CD4-positive, alpha-beta memory T cell (primary cell): ENCODE data around the gene GREB1L. TPM values are rescaled to one million over a fixed set of nuclear protein-coding genes. Genes with fewer than 3 reads are reported as not detected.

Source experiments
- CTCF ChIA-PET: fragments of 350-600 bp; sonication (Branson Sonifier 250); formaldehyde crosslinking; loops from one replicate; lab custom pipeline; 2021; ENCODE audit warnings: inconsistent platforms; ENCODE audit not compliant: partially characterized antibody; lab: Charles Lee
- POLR2A ChIA-PET: fragments of 350-600 bp; sonication (Branson Sonifier 250); formaldehyde crosslinking; loops from one replicate; lab custom pipeline; 2021; ENCODE audit not compliant: partially characterized antibody; lab: Charles Lee
- DNase-seq, 5 donors: peaks; one replicate each; pipeline versions ENCODE4 v3.0.0 to v3.0.0-alpha.2; 2020 to 2022; ENCODE audit warnings: mixed read lengths in 1 of 5
- H3K27ac ChIP-seq: one replicate; pipeline ENCODE4 v1.7.0; 2013; ENCODE audit warnings: low read depth, low read length
- H3K27me3 ChIP-seq: 2 replicates; pipeline ENCODE4 v1.7.0; 2013; ENCODE audit warnings: mild to moderate bottlenecking, low read length, moderate library complexity; ENCODE audit not compliant: insufficient read depth
- H3K36me3 ChIP-seq: 2 replicates; pipeline ENCODE4 v1.7.0; 2013; ENCODE audit warnings: mild to moderate bottlenecking, low read length, moderate library complexity; ENCODE audit not compliant: insufficient read depth
- H3K4me1 ChIP-seq: 2 replicates; pipeline ENCODE4 v1.7.0; 2013; ENCODE audit warnings: mild to moderate bottlenecking, low read length, moderate library complexity; ENCODE audit not compliant: insufficient read depth
- H3K4me3 ChIP-seq, 2 donors: one replicate each; pipeline ENCODE4 v1.7.0; 2013; ENCODE audit warnings: low read length in 2 of 2, mild to moderate bottlenecking in 1 of 2
- H3K9me3 ChIP-seq, 2 donors: one replicate each; pipeline ENCODE4 v1.7.0; 2013; ENCODE audit warnings: low read length in 2 of 2, control low read depth in 1 of 2; ENCODE audit not compliant: control insufficient read depth in 1 of 2
- H3K27ac Mint-ChIP-seq, 7 donors: one replicate each; pipeline ENCODE4 v1.8.0; 2020 to 2021; ENCODE audit warnings: mixed read lengths in 7 of 7, mild to moderate bottlenecking in 6 of 7, inconsistent platforms in 3 of 7, moderate library complexity in 3 of 7
- H3K27me3 Mint-ChIP-seq, 2 donors: one replicate each; pipeline ENCODE4 v1.8.0; 2020 to 2021; ENCODE audit warnings: mixed read lengths in 2 of 2
- H3K36me3 Mint-ChIP-seq, 2 donors: one replicate each; pipeline ENCODE4 v1.8.0; 2020 to 2021; ENCODE audit warnings: mixed read lengths in 2 of 2, inconsistent platforms in 1 of 2, mild to moderate bottlenecking in 1 of 2
- H3K4me1 Mint-ChIP-seq, 4 donors: one replicate each; pipeline ENCODE4 v1.8.0; 2020 to 2021; ENCODE audit warnings: mixed read lengths in 4 of 4, mild to moderate bottlenecking in 1 of 4
- H3K4me3 Mint-ChIP-seq, 8 donors: one replicate each; pipeline ENCODE4 v1.8.0; 2020 to 2021; ENCODE audit warnings: mixed read lengths in 8 of 8, mild to moderate bottlenecking in 7 of 8, moderate library complexity in 6 of 8, inconsistent platforms in 3 of 8
- H3K9me3 Mint-ChIP-seq, 8 donors: one replicate each; pipeline ENCODE4 v1.8.0; 2020 to 2021; ENCODE audit warnings: mixed read lengths in 8 of 8, mild to moderate bottlenecking in 5 of 8, inconsistent platforms in 3 of 8, moderate library complexity in 1 of 8
- intact Hi-C: fragments of 100-400 bp; cut with micrococcal nuclease; formaldehyde crosslinking; loops from one replicate; pipeline ENCODE4 v1.15.1; 2023
- polyA plus RNA-seq, 2 donors: library from polyadenylated mRNA; unstranded; fragments of 300-500 nt; fragmentation: Illumina TruSeq; gene quantifications; one replicate each; pipeline ENCODE4 v1.2.3, GENCODE V29; 2021
- total RNA-seq, 2 experiments: library from RNA; stranded (reverse); gene quantifications; one replicate each; pipeline ENCODE4 v1.2.3, GENCODE V29; 2021

The GREB1L gene
- total and polyA plus RNA-seq, 4 experiments from 2014 or later: 0.16 TPM; not detected in 3

DNA sequence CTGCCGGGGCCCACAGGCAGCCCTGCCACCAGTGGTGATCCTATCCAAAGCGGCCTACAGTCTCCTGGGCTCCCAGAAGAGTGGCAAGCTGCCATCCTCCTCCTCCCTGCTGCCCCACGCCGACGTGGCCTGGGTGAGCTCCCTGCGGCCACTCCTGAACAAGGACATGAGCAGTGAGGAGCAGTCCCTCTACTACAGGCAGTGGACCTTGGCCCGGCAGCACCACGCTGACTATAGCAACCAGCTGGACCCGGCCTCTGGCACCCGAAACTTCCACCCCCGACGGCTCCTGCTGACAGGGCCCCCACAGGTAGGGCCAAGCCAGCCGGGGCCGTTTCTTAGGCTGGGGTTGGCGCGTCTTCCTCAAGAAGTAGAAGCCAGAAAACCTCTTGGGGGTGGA, 258.0 kb downstream of the GREB1L start:
- Histone ChIP-seq H3K27ac (no peak overlapping the region), H3K4me1 (no peaks in the 10 kb centered on the region), H3K27me3 (no peaks in the 10 kb centered on the region), H3K9me3 (no peaks in the 10 kb centered on the region), H3K36me3 (no peaks in the 10 kb centered on the region), H3K4me3 (no peak overlapping the region)
- H3K9me3 Mint-ChIP-seq: no peaks in the 10 kb centered on the region
- DNase-seq: no peak
- H3K4me3 Mint-ChIP-seq: no peak overlapping the region
- peaks cover 0 to 5% of the 10 kb centered on the region in 2 donors for H3K27me3 Mint-ChIP-seq
- no peaks in the 10 kb centered on the region for H3K36me3 Mint-ChIP-seq
- ChIA-PET CTCF (no interaction called here), POLR2A (no interaction called here)
- intact Hi-C loops: no loop called here
- H3K4me1 Mint-ChIP-seq: no peaks in the 10 kb centered on the region
- H3K27ac Mint-ChIP-seq: no peak overlapping the region

DNA sequence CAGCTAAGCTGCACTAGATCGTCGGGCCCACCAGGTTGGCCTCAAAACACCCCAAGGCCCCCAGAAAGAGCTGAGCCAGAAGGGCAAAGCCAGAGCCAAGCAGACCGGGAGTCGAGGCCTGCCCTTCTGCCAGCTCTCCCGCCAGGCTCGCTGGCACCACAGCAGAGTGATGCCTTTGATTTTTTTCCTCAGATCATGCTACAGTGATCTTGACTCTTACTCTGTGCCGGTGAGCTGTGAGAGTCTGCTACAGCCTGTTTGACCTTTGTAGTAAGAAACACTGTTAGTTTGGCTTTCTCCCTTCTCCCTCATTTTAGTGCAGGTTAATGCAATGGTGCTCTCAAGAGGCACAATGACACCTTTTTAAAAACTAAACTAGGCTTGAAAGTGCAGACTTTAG, 260.6 kb downstream of the GREB1L start:
- intact Hi-C loops: no loop called here
- ChIA-PET CTCF (interaction anchor here (2.3 kb wide), 1 partner anchor 13 kb away, joined by 8 read pairs; no protein-coding TSS in a partner anchor), POLR2A (no interaction called here)
- H3K4me1 ChIP-seq: no peaks in the 10 kb centered on the region
- no peak overlapping the region for H3K27ac Mint-ChIP-seq
- no peak overlapping the region for H3K27ac ChIP-seq
- DNase-seq: no peak
- H3K36me3 ChIP-seq: no peaks in the 10 kb centered on the region
- H3K4me3 Mint-ChIP-seq: no peak overlapping the region
- no peaks in the 10 kb centered on the region for H3K9me3 Mint-ChIP-seq
- no peaks in the 10 kb centered on the region for H3K4me1 Mint-ChIP-seq
- H3K9me3 ChIP-seq: no peaks in the 10 kb centered on the region
- no peaks in the 10 kb centered on the region for H3K27me3 Mint-ChIP-seq
- H3K4me3 ChIP-seq: no peak overlapping the region
- H3K27me3 ChIP-seq: no peaks in the 10 kb centered on the region
- no peaks in the 10 kb centered on the region for H3K36me3 Mint-ChIP-seq

DNA sequence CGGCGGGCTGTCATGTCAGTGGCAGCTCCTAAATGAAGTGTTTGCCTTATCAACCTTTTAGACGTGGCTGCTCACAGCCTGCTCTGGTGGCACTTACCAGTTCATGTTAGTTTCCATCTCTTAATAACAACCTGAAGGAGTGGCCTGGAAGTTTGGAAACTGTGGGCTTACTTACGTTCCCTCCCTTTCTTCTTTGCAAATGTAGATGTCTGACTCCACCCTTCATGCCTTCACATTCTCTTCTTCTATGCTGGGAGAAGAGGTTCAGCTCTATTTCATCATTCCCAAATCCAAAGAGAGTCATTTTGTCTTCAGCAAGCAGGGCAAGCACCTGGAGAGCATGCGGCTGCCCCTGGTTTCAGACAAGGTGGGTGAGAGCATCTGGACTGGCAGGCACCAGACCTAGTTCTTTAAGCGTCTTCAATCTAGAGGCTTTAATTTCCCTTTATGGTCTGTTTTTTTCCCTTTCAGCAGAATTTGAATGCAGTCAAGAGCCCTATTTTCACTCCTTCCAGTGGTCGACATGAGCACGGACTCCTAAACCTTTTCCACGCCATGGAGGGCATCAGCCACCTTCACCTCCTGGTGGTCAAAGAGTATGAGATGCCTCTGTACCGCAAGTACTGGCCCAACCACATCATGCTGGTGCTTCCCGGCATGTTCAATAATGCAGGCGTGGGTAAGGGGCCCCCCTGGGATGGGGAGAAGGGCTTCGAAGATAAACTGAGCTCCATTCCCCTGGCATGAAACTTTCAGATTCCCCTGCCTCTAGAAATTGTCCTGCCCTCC, 266.1 kb downstream of the GREB1L start:
- DNase-seq: no peak
- Mint-ChIP-seq H3K4me1 (no peaks in the 10 kb centered on the region), H3K27ac (peak overlapping the region in 1 of 7 donors; percentile 12), H3K4me3 (no peak overlapping the region), H3K36me3 (peaks cover 8 to 11% of the 10 kb centered on the region in 2 donors), H3K9me3 (peaks cover 0 to 4% (median 2%) of the 10 kb centered on the region in 8 donors), H3K27me3 (no peaks in the 10 kb centered on the region)
- ChIA-PET CTCF (no interaction called here), POLR2A (no interaction called here)
- Histone ChIP-seq H3K27ac (no peak overlapping the region), H3K4me3 (no peak overlapping the region), H3K9me3 (no peaks in the 10 kb centered on the region), H3K27me3 (no peaks in the 10 kb centered on the region), H3K36me3 (no peaks in the 10 kb centered on the region), H3K4me1 (no peaks in the 10 kb centered on the region)
- intact Hi-C loops: no loop called here

DNA sequence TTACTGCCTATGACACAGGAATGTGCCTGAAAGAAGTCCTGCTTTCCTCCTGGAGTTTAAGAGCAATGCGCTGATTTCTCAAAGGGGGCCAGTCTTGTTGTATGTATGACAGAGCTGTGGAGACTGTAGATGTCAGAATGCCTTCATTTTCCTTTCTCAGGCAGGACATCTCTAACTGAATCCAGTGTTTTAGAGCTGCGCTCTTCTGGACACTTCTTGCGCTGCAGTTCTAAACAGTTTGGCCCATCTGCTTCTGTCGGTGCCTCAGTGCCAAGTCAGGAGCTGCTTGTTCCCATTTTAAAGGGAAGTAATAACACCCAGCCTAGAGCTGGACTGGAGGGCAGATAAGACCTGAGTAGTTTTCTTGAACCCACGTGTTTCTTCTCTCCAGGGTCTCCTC, 267.0 kb downstream of the GREB1L start:
- POLR2A ChIA-PET: no interaction called here
- H3K4me1 ChIP-seq: no peaks in the 10 kb centered on the region
- peaks cover 18 to 19% of the 10 kb centered on the region in 2 donors for H3K36me3 Mint-ChIP-seq
- no peaks in the 10 kb centered on the region for H3K36me3 ChIP-seq
- no peaks in the 10 kb centered on the region for H3K27me3 Mint-ChIP-seq
- no peak overlapping the region for H3K27ac ChIP-seq
- intact Hi-C loops: no loop called here
- H3K4me3 ChIP-seq: no peak overlapping the region
- H3K9me3 Mint-ChIP-seq: peaks cover 0 to 5% (median 2%) of the 10 kb centered on the region in 8 donors
- no peak for DNase-seq
- H3K27ac Mint-ChIP-seq: no peak overlapping the region
- H3K4me1 Mint-ChIP-seq: no peaks in the 10 kb centered on the region
- H3K27me3 ChIP-seq: no peaks in the 10 kb centered on the region
- no peak overlapping the region for H3K4me3 Mint-ChIP-seq
- no peaks in the 10 kb centered on the region for H3K9me3 ChIP-seq
- CTCF ChIA-PET: no interaction called here

DNA sequence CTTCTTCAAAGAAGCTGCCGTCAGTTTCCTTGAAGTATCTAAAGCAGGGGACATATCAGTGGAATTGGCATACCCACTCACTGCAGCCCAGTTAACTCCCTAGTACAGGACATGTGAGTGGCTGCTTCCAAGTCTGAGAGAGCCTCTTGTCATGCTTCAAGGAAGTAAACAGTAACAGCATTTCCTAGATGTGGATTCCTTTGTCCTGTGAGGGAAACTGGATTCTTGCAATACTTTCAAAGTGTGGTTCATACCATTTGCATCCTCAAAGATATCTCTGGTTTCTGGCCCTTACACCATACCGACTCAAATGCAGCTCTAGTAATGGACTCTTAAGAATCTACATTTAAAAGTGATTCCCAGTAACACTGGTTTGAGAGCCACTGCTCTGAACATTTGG, 271.3 kb downstream of the GREB1L start:
- peaks cover 34% of the 10 kb centered on the region in 2 donors for H3K36me3 Mint-ChIP-seq
- no peaks in the 10 kb centered on the region for H3K9me3 ChIP-seq
- intact Hi-C loops: no loop called here
- no peak for DNase-seq
- no peaks in the 10 kb centered on the region for H3K27me3 Mint-ChIP-seq
- POLR2A ChIA-PET: no interaction called here
- H3K27ac ChIP-seq: no peak overlapping the region
- H3K9me3 Mint-ChIP-seq: peaks cover 0 to 5% (median 2%) of the 10 kb centered on the region in 8 donors
- H3K27me3 ChIP-seq: no peaks in the 10 kb centered on the region
- H3K4me1 ChIP-seq: no peaks in the 10 kb centered on the region
- H3K4me3 ChIP-seq: no peak overlapping the region
- no peak overlapping the region for H3K4me3 Mint-ChIP-seq
- peaks cover 0 to 2% (median 0%) of the 10 kb centered on the region in 4 donors for H3K4me1 Mint-ChIP-seq
- CTCF ChIA-PET: interaction anchor here (1.0 to 1.1 kb wide), 2 partner anchors 10 to 24 kb away, joined by 3 read pairs; no protein-coding TSS in a partner anchor
- H3K27ac Mint-ChIP-seq: peak overlapping the region in 1 of 7 donors; percentile 53
- H3K36me3 ChIP-seq: no peaks in the 10 kb centered on the region

DNA sequence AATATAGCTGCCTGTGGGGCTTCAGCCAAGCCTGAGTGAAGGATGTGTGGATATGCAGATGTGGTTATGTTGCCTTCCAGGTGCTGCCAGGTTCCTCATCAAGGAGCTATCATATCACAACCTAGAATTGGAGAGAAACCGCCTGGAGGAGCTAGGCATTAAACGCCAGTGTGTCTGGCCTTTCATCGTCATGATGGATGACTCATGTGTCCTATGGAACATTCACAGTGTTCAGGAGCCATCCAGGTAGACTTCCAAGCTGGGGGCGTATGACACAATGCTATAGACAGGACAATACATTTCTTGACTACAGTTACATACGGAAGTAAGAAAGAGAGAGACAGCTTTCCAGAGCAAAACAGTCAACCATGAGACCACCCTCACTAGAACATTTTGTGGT, 271.7 kb downstream of the GREB1L start:
- Mint-ChIP-seq H3K9me3 (peaks cover 0 to 5% (median 2%) of the 10 kb centered on the region in 8 donors), H3K27ac (no peak overlapping the region), H3K27me3 (no peaks in the 10 kb centered on the region), H3K4me1 (peaks cover 0 to 2% (median 0%) of the 10 kb centered on the region in 4 donors), H3K4me3 (no peak overlapping the region), H3K36me3 (peaks cover 34 to 37% of the 10 kb centered on the region in 2 donors)
- POLR2A ChIA-PET: no interaction called here
- no peaks in the 10 kb centered on the region for H3K27me3 ChIP-seq
- no peaks in the 10 kb centered on the region for H3K9me3 ChIP-seq
- no peak overlapping the region for H3K4me3 ChIP-seq
- H3K36me3 ChIP-seq: no peaks in the 10 kb centered on the region
- CTCF ChIA-PET: interaction anchor here (1.0 to 1.1 kb wide), 2 partner anchors 10 to 24 kb away, joined by 3 read pairs; no protein-coding TSS in a partner anchor
- intact Hi-C loops: no loop called here
- H3K4me1 ChIP-seq: no peaks in the 10 kb centered on the region
- DNase-seq: no peak
- H3K27ac ChIP-seq: no peak overlapping the region

DNA sequence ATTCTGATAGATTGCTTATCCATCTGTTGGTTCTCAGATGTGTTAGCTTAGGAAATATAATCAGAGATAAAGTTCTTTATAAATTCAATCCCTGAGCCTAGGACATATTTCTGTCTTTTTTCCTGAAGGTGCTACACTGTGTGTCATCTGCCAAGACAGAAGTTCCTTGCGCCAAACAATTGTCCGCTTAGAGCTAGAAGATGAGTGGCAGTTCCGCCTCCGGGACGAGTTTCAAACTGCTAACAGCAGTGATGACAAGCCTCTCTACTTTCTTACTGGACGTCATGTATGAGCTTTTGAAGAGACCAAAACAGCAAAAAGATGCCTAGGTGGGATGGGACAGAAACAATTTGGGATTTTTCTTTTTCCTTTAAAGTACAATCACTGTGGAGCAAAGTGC, 280.5 kb downstream of the GREB1L start:
- ChIA-PET POLR2A (no interaction called here), CTCF (no interaction called here)
- Mint-ChIP-seq H3K27ac (no peak overlapping the region), H3K4me3 (no peak overlapping the region), H3K36me3 (peaks cover 48 to 59% of the 10 kb centered on the region in 2 donors), H3K27me3 (no peaks in the 10 kb centered on the region), H3K4me1 (peaks cover 0 to 4% (median 1%) of the 10 kb centered on the region in 4 donors), H3K9me3 (no peaks in the 10 kb centered on the region)
- intact Hi-C loops: no loop called here
- Histone ChIP-seq H3K4me1 (no peaks in the 10 kb centered on the region), H3K36me3 (peaks cover 4% of the 10 kb centered on the region), H3K4me3 (no peak overlapping the region), H3K9me3 (no peaks in the 10 kb centered on the region), H3K27me3 (no peaks in the 10 kb centered on the region), H3K27ac (no peak overlapping the region)
- DNase-seq: no peak
